Measurements from ENCODE around the gene ZC3H13.

ZC3H13 gene

DNA sequence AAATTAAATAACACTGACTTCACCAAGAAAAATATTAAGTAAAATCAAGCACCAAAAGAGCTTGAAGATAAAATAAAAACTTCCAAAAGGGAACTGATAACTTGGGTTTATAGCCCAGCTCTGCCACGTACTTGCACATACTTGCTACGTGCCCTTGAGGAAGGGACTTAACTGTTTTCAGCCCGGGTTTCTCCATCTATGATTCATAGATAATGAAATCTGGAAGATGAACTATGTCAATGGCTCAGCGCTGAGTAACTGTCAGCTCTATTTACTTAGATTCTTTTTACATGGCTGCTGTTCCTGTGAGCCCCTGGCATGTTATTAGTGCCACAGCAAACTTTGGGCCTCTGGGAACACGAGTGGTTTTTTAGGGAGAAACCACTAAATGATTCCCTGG, 9.6 kb upstream of the ZC3H13 start:
- no peak for DNase-seq

GRCh38 chr13:46059405-46059804, 6.9 kb upstream of the ZC3H13 start:
- no peak for DNase-seq

DNA sequence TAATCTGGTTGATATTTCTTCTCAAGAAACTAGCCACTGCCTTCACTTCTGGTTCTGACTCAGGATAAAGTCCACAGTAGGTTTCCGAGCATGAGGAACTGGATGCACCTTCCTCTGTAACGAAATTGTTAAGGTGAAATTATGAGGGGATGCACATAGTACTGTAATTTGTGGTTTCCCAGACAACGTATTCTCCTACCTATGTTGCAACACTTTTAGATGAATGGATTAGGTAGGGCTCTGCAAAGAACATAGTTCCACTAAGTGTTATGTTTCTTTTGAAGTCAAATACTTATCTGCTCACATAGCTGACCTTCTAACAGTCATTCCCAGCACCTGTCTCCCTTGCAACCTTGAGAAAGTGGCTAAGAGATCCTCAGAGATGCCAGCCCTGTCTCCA, 5.7 kb upstream of the ZC3H13 start:
- DNase-seq: no peak

DNA sequence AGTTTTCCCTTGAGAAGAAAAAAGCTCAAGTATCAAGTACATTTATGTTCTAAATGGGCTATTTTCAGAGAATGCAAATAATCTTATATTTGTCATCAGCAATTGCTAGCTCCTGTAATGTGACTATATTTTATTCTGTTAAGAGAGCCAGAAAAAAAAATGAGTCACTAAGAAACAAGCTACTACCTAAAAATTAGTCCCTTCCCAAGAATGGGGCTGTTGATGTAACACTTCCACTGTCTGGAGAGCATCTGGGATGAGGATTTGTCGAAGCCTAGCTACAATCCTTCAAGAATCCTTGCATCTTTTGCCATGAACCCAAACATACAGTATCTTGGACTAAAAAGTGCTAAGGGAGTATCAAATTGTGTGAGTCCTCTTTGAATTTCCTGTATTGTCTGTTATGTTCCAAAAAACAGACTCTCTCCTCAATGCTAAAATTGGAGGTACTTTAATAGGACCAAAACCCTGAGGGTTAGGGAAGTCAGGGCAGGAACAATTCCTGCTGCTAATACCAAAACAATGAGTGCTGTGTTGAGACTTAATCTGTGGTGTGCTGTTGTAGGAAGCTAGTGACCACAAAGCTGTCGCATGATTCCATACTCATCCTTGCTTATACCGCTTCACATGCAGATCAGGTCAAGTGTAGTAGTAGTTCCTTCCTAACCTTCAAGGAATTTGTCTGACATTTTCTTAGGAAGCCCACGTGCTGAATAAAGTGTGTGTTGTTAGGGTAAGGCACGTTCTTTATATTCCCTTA, 4.9 kb upstream of the ZC3H13 start:
- DNase-seq: no peak

DNA sequence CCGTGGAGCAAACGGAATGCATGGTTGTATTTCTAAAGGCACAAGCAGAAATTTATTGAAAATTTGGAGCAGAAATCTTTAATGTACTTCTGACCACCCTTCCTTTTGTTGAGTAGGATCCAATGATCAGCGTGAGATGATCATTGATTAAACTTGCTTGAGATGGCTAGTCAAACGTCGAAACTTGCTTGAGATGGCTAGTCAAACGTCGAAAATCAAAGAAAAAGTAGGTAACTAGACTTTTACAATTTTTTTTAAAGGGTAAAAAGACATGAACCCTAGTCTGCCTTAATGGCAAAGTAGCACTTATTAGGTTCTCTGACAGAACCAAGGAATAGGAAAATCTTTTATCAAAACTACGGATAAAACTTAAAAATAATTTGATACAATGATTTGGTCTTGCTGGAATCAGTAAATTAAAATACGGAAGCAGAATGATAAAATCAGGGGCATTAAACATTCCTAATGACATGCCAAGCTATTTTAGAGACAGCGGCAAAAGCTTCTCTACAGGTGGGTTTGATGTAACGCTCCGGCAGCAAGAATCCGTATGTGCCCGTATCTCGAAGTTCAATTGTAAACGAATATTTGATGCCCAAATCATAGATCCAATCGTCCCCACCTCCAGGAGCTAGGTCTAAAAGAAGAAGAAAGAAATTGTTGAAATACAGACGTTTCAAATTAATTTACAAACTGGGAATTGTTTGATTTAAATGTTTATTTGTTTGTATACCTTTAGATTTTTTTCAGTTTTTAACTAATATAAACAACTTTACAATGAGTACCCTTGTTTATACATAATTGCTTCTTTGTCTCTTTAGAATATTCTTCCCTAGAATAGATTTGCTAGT, 841 bp upstream of the ZC3H13 start:
- peak; percentile 3 for DNase-seq

- DNase-seq: peak; percentile 8
Measured at GRCh38 chr13:46051968-46052318, 603 bp downstream of the ZC3H13 start.

GRCh38 chr13:46050771-46051170, 1.8 kb downstream of the ZC3H13 start:
- no peak for DNase-seq

GRCh38 chr13:46045424-46045823, 7.1 kb downstream of the ZC3H13 start:
- no peak for DNase-seq

GRCh38 chr13:46043647-46044046, 8.9 kb downstream of the ZC3H13 start:
- DNase-seq: no peak

DNA sequence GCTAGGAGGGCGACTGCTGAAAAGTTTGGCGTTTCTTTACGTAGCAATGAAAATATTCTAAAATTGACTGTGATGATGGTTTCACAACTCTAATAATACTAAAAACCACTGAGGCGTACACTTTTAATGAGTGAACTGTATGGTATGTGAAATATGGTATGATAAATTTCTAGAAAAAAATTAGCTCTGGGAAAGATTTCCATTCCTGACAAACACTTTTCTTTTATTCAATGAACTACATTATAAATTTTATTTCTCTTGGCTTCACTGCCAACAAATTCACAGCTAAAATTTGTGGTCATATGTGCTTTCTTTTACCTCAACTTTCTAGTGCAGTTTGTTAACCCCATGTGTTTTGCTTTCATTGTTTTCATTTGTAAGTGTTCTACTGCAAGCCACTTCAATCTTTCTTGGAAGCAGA, 11.1 kb downstream of the ZC3H13 start:
- no peak for DNase-seq

- no peak for DNase-seq
Measured at GRCh38 chr13:46040763-46041162, 11.8 kb downstream of the ZC3H13 start.

DNA sequence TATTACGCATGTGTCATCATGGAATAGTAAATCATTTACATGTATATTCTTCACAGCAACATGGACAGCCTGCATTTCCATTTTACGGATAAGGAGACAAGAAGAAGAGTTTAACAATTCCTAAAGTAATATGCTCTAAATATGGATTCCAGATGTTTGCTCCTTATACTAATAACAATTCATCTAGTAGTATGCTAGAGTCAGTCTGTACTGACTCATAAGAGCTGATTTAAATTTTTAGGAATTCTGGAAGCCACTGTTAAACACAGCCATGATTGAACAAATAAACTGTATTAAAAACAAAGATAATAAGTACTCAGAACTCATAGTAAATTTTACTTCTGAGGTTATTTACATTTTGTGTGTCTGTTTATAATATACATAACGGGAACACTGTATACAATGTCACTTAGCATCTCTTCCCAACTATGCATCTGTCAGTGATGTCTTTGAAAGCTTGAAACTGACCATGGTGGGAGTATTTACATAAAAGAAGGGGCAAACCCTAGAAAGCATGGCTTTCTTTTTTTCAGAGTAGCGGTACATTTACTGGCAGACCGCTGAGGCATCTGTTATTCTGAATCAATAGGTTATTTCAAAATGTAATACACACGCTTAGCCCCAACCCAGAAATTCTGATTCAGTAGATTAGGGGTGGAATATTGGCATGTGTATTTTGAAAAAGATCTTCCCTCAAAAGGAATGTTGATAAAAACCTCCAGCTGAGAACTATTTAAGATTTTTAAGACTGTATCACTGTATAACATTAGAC, 12.9 kb downstream of the ZC3H13 start:
- no peak for DNase-seq

DNA sequence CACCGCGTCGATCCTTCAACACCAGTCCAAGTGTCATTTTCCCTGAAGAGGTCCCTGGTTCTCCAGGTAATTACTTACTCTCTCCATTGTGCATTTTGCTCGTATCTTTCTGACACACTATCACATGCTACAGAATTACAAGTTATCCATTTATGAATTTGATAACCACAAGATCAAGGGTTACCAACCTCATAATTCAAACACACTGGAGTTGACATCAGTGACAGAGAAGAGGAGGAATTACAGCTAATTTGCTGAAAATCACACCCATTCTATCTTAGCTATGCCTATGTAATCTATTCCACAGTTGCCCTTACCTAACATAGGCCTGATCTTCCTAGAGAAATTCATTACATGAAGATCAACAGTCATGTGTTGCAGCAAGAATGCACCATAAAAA, 14.2 kb downstream of the ZC3H13 start:
- DNase-seq: no peak

- DNase-seq: no peak
Measured at GRCh38 chr13:46035066-46035465, 17.5 kb downstream of the ZC3H13 start.

DNA sequence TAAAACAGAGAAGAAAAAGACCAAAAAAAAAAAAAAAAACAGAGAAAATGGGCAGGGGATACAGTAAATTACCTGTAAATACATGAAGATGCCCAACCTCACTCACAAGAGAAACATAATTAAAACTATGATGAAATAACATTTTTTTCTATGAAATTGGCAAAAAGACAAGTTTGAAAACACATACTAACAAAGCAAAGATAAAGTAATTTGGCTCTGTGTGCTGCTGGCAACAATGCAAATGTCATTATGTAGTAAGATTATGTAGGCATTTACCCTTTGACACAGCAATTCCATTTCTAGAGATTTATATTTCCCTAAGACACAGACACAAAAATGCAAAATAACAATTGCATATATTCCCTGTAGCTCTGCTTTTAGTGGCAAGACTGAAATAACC, 20.2 kb downstream of the ZC3H13 start:
- no peak for DNase-seq

GRCh38 chr13:46031581-46032263, 20.8 kb downstream of the ZC3H13 start:
- no peak for DNase-seq

GRCh38 chr13:46025157-46025556, 27.4 kb downstream of the ZC3H13 start:
- DNase-seq: no peak

- no peak for DNase-seq
Measured at GRCh38 chr13:46022481-46022880, 30.1 kb downstream of the ZC3H13 start.

DNA sequence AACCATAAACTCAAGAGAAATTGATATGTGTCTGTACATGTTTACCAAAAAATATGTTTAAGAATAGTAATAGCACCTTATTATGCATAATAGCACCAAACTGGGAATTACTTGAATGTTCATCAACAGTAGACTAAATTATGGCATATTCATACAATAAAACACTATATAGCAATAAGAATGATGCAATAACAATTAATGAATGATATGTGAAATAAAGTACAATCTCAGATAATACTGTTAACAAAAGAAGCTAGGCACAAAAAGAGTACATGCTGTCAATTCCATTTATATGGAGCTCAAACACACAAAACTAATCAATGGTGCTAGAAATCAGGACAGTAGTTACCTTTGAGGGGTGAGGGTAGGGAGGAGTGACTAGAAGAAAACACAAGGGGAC, 36.3 kb downstream of the ZC3H13 start:
- DNase-seq: no peak

- DNase-seq: no peak
Measured at GRCh38 chr13:46015366-46015765, 37.2 kb downstream of the ZC3H13 start.

- no peak for DNase-seq
Measured at GRCh38 chr13:46012404-46012803, 40.1 kb downstream of the ZC3H13 start.

DNA sequence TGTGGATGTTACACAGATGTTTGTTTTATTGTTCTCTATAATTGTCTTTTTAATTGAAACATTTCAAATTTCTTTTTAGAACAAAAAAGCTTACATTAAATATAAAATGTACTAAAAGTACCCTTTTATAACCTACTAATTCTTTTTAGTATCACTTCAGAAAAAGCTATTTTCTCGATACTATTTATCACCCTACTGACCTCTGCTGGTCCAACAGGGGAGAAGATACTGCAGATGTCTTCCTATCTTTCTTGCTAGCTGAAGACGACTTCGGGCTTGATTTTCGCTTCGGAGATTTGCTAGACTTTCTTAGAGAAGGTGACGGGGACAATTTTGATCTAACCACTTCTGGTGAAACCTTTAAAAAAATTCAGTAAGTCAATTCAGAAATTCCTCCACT, 42.4 kb downstream of the ZC3H13 start:
- DNase-seq: no peak

DNA sequence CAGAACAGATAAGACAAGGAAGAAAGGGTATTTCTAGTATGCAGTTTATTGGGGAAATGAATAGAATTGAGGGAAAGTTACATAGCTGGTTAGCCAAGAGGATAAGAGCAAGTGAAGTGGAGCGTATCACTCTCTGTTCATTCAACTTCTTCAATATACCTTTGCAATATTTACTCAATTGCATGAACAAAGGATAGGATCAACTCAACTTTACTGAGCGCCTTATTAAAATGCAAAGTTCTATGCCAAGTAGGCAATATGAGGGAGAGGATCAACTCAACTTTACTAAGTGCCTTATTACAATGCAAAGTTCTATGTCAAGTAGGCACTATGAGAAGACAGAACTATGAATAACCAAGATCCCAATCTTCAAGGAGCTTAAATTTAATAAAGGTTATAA, 43.9 kb downstream of the ZC3H13 start:
- DNase-seq: peak; percentile 70

Measured in DMS79 (cell line).